Stomach (tissue), 9 donors: ENCODE results near the gene PLXNB1. TPM values are rescaled to one million over a fixed set of nuclear protein-coding genes. Genes with fewer than 3 reads are reported as not detected.

ENCODE experiments used
- DNase-seq, 2 donors: peaks; one replicate each; pipeline versions ENCODE4 v3.0.0 to v3.0.0-alpha.2; 2013 to 2019
- H3K27ac ChIP-seq, 5 donors: fragments of 200-600 bp in 4 of 5; sonication (generic) in 4 of 5; one replicate each; pipeline ENCODE4 v1.5.1; 2013 to 2019; ENCODE audit warnings: mild to moderate bottlenecking in 1 of 5, moderate library complexity in 1 of 5
- H3K27me3 ChIP-seq, 3 donors: fragments of 200-600 bp; sonication (generic); one replicate each; pipeline ENCODE4 v1.5.1; 2017 to 2019; ENCODE audit warnings: mixed run types in 1 of 3
- H3K36me3 ChIP-seq, 4 donors: fragments of 200-600 bp; sonication (generic); 1 replicate in 3 of 4; 2 replicates in 1 of 4; pipeline ENCODE4 v1.5.1; 2016 to 2019
- H3K4me1 ChIP-seq, 4 donors: fragments of 200-600 bp; sonication (generic); one replicate each; pipeline ENCODE4 v1.5.1; 2016 to 2019
- H3K4me3 ChIP-seq, 4 donors: fragments of 200-600 bp; sonication (generic) in 3 of 4; one replicate each; pipeline ENCODE4 v1.5.1; 2016 to 2019; ENCODE audit warnings: mild to moderate bottlenecking in 1 of 4
- H3K9me3 ChIP-seq, 4 donors: fragments of 200-600 bp; sonication (generic); one replicate each; pipeline ENCODE4 v1.5.1; 2016 to 2019
- CTCF ChIP-seq, 7 experiments: fragments of 450-650 bp in 4 of 7; fragments of 200-600 bp in 3 of 7; sonication (generic) in 3 of 7; IDR thresholded peaks; one replicate each; pipeline ENCODE4 v1.5.1; 2016 to 2019; ENCODE audit warnings: antibody characterized with exemption in 7 of 7, control low read depth in 2 of 7, mild to moderate bottlenecking in 1 of 7
- EP300 ChIP-seq: sonication (generic); formaldehyde crosslinking; IDR thresholded peaks from one replicate; pipeline ENCODE4 v1.6.1; 2017; ENCODE audit warnings: antibody characterized with exemption
- POLR2A ChIP-seq, 4 donors: fragments of 450-650 bp; IDR thresholded peaks; one replicate each; pipeline ENCODE4 v1.6.1; 2016; ENCODE audit warnings: antibody characterized with exemption in 4 of 4, control low read depth in 2 of 4, mild to moderate bottlenecking in 1 of 4, moderate library complexity in 1 of 4
- POLR2AphosphoS5 ChIP-seq, 3 donors: sonication (generic); formaldehyde crosslinking; IDR thresholded peaks; one replicate each; pipeline ENCODE4 v1.6.1; 2016; ENCODE audit warnings: antibody characterized with exemption in 3 of 3
- WGBS, 5 donors: extraction: QIAGEN DNeasy Blood & Tissue Kit in 3 of 5; methylation state at CpG; one replicate each; pipeline versions ENCODE4 v1.1.5 to v1.1.7; 2013 to 2018; 5-methylcytosine and 5-hydroxymethylcytosine counted together
- intact Hi-C: fragments of 100-400 bp; cut with DNase I; formaldehyde crosslinking; loops from one replicate; pipeline ENCODE4 v1.15.1; 2023; ENCODE audit warnings: low total_unique reads
- polyA plus RNA-seq, 3 donors: library from polyadenylated mRNA; stranded (reverse); fragments of 200-250 nt; gene quantifications; one replicate each; pipeline ENCODE4 v1.2.3, GENCODE V29; 2013
- small RNA-seq, 4 donors: library from RNA; depleted of rRNA; stranded (forward); fragments of <200 nt; gene quantifications; one replicate each; pipeline ENCODE3, GENCODE V24; 2016
- total RNA-seq, 5 donors: library from RNA; depleted of rRNA; stranded (reverse); fragments of >200 nt; gene quantifications; one replicate each; pipeline versions ENCODE4 v1.1.0 to v1.2.3, GENCODE V29; 2014 to 2016
- donor health status: healthy with polysubstance abuse.
- donor health status: Bipolar disorder and iron deficiency.
- donor health status: healthy.

Gene PLXNB1
- total and polyA plus RNA-seq, 8 donors = 13.9 to 874 (median 135) TPM

GRCh38 chr3:48356419-48356818, 73.5 kb downstream of the PLXNB1 start:
- intact Hi-C loops = no loop called here
- 36 to 44% (median 43%) methylated on average over 1 of the region's 1 CpG for WGBS, 5 donors
- Histone ChIP-seq H3K27me3 (peaks cover 0 to 9% (median 0%) of the 10 kb centered on the region in 3 donors), H3K36me3 (no peaks in the 10 kb centered on the region), H3K4me3 (no peak overlapping the region), H3K27ac (no peak overlapping the region), H3K4me1 (no peaks in the 10 kb centered on the region), H3K9me3 (no peaks in the 10 kb centered on the region)
- peak in 1 of 2 donors; percentile 55 for DNase-seq
- TF ChIP-seq CTCF (IDR thresholded peaks at IDR 0.05) (no peak), EP300 (no peak), POLR2AphosphoS5 (IDR thresholded peaks at IDR 0.05) (no peak), POLR2A (IDR thresholded peaks at IDR 0.05) (no peak)

DNA sequence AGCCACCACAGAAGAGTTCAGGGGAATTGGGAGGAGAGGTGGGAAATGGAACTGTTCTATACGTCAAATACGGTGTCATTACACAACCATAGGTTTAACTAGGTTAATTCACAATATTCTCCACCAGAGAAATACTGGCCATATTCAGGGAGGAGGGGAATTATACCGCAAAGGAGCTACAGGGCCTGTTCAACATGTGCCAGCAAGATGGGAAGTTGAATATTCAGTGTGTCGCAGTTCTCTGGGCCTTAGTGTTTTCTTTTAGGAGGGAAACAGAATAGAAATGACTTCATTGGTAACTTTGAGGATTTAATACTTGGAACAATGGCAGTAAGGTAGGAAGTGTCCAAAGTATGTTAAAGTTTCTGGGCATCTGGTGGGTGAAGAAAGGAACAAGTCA, 75.9 kb downstream of the PLXNB1 start:
- Histone ChIP-seq H3K9me3 (no peaks in the 10 kb centered on the region), H3K27ac (no peak overlapping the region), H3K36me3 (no peaks in the 10 kb centered on the region), H3K4me3 (no peak overlapping the region), H3K4me1 (no peaks in the 10 kb centered on the region), H3K27me3 (peaks cover 0 to 9% (median 0%) of the 10 kb centered on the region in 3 donors)
- no peak for TF ChIP-seq EP300
- no peak for TF ChIP-seq POLR2A (IDR thresholded peaks at IDR 0.05)
- TF ChIP-seq CTCF (IDR thresholded peaks at IDR 0.05) = no peak
- TF ChIP-seq POLR2AphosphoS5 (IDR thresholded peaks at IDR 0.05) = no peak
- intact Hi-C loops = no loop called here
- WGBS, 5 donors = 77 to 97% (median 93%) methylated on average over 4 of the region's 4 CpGs
- no peak for DNase-seq

Small RNAs within 50 kb of the gene (small RNA-seq; reads per million reads assigned to genes)
- gene RN7SL321P = 0 reads per million in 4 donors

Other genes with a start within 250 kb of the PLXNB1 start
- 1 to 10 TPM; 1.3 to 5.7 (median 1.8) TPM for gene CDC25A, start 241.7 kb downstream of the PLXNB1 start, total RNA-seq
- gene CDC25A, start 241.7 kb downstream of the PLXNB1 start, polyA plus RNA-seq = 1 to 10 TPM; 1.1 to 2.6 (median 1.2) TPM
- under 1 TPM in 1 of 5 donors, not detected in 4; 0.92 TPM for gene CAMP, start 206.6 kb downstream of the PLXNB1 start, total RNA-seq
- 1 to 10 TPM in 1 of 3 donors, under 1 TPM in 1, not detected in 1; 0.87 to 1.4 TPM for gene CAMP, start 206.6 kb downstream of the PLXNB1 start, polyA plus RNA-seq
- 10 to 100 TPM in 1 of 5 donors, 1 to 10 TPM in 3, not detected in 1; 2.7 to 15.6 (median 5.2) TPM for gene ZNF589, start 189.0 kb downstream of the PLXNB1 start, total RNA-seq
- 1 to 10 TPM; 1.7 to 5.9 (median 2.1) TPM for gene ZNF589, start 189.0 kb downstream of the PLXNB1 start, polyA plus RNA-seq
- gene NME6, start 128.7 kb downstream of the PLXNB1 start, total RNA-seq = 10 to 100 TPM in 3 of 5 donors, 1 to 10 TPM in 2; 3.8 to 55.1 (median 10.3) TPM
- gene NME6, start 128.7 kb downstream of the PLXNB1 start, polyA plus RNA-seq = 10 to 100 TPM; 13.1 to 22.3 (median 15.1) TPM
- not detected for gene SPINK8, start 96.4 kb downstream of the PLXNB1 start, total RNA-seq
- gene SPINK8, start 96.4 kb downstream of the PLXNB1 start, polyA plus RNA-seq = not detected
- gene FBXW12, start 57.9 kb downstream of the PLXNB1 start, total RNA-seq = not detected
- gene FBXW12, start 57.9 kb downstream of the PLXNB1 start, polyA plus RNA-seq = not detected
- 10 to 100 TPM in 1 of 5 donors, 1 to 10 TPM in 4; 1.8 to 12.5 (median 7.1) TPM for gene CCDC51, start 10.0 kb upstream of the PLXNB1 start, total RNA-seq
- gene CCDC51, start 10.0 kb upstream of the PLXNB1 start, polyA plus RNA-seq = 10 to 100 TPM in 1 of 3 donors, 1 to 10 TPM in 2; 6.0 to 10.3 (median 9.5) TPM
- 100 to 1,000 TPM; 107 to 298 (median 230) TPM for gene TMA7, start 10.2 kb upstream of the PLXNB1 start, total RNA-seq
- 100 to 1,000 TPM; 644 to 702 (median 660) TPM for gene TMA7, start 10.2 kb upstream of the PLXNB1 start, polyA plus RNA-seq
- 10 to 100 TPM in 2 of 5 donors, 1 to 10 TPM in 3; 2.3 to 34.4 (median 5.5) TPM for gene ATRIP, start 16.7 kb upstream of the PLXNB1 start, total RNA-seq
- gene ATRIP, start 16.7 kb upstream of the PLXNB1 start, polyA plus RNA-seq = 1 to 10 TPM; 2.9 to 5.8 (median 3.2) TPM
- gene SHISA5, start 74.1 kb upstream of the PLXNB1 start, total RNA-seq = 100 to 1,000 TPM in 1 of 5 donors, 10 to 100 TPM in 4; 43.4 to 182 (median 51.8) TPM
- 100 to 1,000 TPM in 1 of 3 donors, 10 to 100 TPM in 2; 57.5 to 116 (median 58.7) TPM for gene SHISA5, start 74.1 kb upstream of the PLXNB1 start, polyA plus RNA-seq
- gene PFKFB4, start 126.7 kb upstream of the PLXNB1 start, total RNA-seq = 1 to 10 TPM in 4 of 5 donors, not detected in 1; 1.0 to 9.6 (median 3.0) TPM
- 1 to 10 TPM in 2 of 3 donors, under 1 TPM in 1; 0.61 to 3.2 (median 1.5) TPM for gene PFKFB4, start 126.7 kb upstream of the PLXNB1 start, polyA plus RNA-seq
- gene UCN2, start 133.7 kb upstream of the PLXNB1 start, total RNA-seq = under 1 TPM in 2 of 5 donors, not detected in 3; 0.37 to 0.58 TPM
- 1 to 10 TPM in 1 of 3 donors, under 1 TPM in 1, not detected in 1; 0.31 to 3.3 TPM for gene UCN2, start 133.7 kb upstream of the PLXNB1 start, polyA plus RNA-seq
- 10 to 100 TPM in 2 of 5 donors, 1 to 10 TPM in 3; 1.8 to 75.3 (median 7.6) TPM for gene COL7A1, start 165.2 kb upstream of the PLXNB1 start, total RNA-seq
- 100 to 1,000 TPM in 1 of 3 donors, 1 to 10 TPM in 2; 6.3 to 123 (median 7.7) TPM for gene COL7A1, start 165.2 kb upstream of the PLXNB1 start, polyA plus RNA-seq
- gene UQCRC1, start 179.6 kb upstream of the PLXNB1 start, total RNA-seq = 100 to 1,000 TPM; 178 to 568 (median 259) TPM
- 100 to 1,000 TPM; 218 to 347 (median 295) TPM for gene UQCRC1, start 179.6 kb upstream of the PLXNB1 start, polyA plus RNA-seq
- gene TMEM89, start 191.7 kb upstream of the PLXNB1 start, total RNA-seq = not detected
- gene TMEM89, start 191.7 kb upstream of the PLXNB1 start, polyA plus RNA-seq = under 1 TPM in 1 of 3 donors, not detected in 2; 0.62 TPM
- gene SLC26A6, start 205.4 kb upstream of the PLXNB1 start, total RNA-seq = 100 to 1,000 TPM in 3 of 5 donors, 10 to 100 TPM in 2; 23.9 to 279 (median 137) TPM
- gene SLC26A6, start 205.4 kb upstream of the PLXNB1 start, polyA plus RNA-seq = 10 to 100 TPM; 14.8 to 67.7 (median 31.4) TPM
- gene CELSR3, start 232.8 kb upstream of the PLXNB1 start, total RNA-seq = 1 to 10 TPM in 4 of 5 donors, not detected in 1; 1.5 to 2.3 (median 1.9) TPM
- under 1 TPM; 0.15 to 1.00 (median 0.53) TPM for gene CELSR3, start 232.8 kb upstream of the PLXNB1 start, polyA plus RNA-seq